RKO (cell line): ENCODE measurements around the gene SLU7.
A peak's percentile ranks its signal among the peaks of the same experiment; 100 is the strongest.

ENCODE experiments used
- DNase-seq: peaks from one replicate; pipeline ENCODE4 v3.0.0-alpha.2; 2016; ENCODE audit warnings: low spot score

The SLU7 gene

DNA sequence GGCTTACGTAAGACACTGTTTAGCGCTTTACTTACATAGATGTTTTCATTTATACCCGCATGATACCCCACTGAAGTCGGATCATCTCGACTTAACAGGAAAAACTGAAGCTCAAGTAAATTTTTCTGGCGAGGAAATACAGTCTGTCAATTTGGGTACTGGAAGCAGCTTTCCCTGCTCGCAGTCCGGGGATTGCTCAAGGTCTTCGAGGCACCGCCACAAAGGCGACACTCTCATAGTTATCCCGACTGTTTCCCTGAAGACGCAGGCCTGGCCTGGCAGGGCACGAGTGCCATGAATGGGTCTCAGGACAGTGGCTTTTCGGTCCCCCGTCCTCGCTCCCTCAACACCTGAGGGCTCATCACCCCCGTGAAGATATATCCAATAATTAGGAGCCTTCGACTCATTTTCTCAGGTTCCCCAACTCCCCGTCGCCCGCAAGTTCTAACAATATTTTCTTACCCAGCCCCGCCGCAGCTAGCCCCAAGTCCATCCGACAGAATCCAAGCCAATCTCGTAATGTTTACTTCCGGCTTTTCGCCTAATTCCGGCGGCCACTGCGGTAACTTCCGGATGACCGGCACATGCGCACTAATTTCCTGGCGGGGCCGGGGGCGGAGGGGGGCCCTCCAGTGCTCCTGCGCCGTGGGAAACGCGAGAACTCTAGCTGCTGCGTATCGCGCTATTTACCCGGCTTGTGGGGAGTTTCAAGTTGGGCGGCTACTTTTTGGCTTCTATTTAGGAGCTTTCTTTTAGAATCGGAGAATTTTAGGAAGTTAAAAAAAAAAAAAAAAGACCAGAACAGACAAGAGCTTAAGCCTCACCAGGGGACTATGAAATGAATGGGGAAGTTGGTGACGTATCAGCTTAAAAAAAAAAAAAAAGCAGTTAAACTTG, at the start of gene SLU7:
SLU7 (minus strand) TSS at position 521 of the 897 bp plus-strand sequence. CDS start 3,787 bp downstream, outside the sequence.
- DNase-seq = peak; percentile 94

DNA sequence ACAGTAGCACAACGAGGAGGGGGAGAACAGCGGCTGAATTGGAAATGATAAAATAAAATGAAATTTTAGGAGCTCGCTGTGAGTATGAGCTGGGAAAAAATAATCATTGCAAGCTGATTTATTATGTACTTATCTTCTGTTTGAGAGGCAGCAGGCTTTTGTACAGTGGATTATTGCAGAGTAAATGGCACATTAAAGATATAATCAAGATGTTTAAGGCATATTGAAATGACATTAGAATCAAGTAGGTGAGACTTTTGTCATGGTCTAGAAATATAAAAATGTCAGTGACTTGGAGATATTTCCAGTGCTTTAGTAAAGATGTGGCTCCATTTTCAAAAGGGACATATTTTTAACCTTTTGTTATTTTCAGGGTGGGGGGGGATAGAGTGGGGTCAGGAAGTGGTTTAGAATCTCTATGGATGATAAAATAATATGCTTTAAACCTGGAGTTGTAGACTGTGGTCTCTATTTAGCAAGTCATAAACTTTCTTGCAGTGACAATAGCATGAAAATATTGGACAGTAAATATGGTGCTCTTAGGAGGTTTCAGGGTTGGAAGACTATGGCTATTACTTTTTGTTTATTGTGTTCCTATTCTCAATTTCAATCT, 49.6 kb upstream of the SLU7 start:
- DNase-seq = no peak

DNA sequence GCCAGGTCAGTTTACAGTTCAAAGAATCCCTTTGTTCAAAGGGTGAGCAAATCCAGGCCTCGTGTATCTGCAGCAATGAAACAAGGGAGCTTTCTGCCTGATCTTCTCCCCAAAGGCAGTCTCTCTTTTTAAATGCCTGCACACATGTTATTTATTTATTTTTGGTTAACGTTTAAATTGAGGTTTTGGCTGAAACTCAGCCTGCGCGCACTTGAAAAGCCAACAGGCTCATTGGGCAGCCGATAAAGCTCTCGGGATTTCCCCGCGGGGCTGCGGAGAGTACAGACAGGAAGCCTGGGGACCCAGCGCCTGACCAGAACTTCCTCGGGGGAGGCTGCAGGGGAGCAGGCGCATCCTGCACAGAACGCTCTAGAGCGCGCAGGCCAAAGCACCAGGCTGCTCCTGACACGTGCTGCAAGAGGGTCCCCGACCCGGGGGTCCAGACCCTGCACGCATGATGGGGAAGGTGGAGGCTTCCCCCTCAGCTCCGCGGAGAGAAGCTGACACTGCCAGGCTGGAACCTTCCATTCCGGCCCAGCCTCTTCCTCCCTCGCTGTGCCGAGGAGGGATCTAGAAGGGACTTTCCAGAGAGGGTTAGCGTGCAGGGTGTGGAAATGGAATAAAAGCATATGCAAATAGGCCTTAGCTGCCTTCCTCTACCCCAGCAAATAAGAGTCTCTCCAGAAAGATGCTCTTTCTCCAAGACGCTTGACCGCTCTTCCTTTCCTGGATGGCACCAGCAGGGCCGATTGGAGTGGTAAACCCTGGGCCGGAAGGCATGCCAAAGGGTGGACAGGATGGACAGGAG, 48.9 kb upstream of the SLU7 start:
- DNase-seq = no peak

DNA sequence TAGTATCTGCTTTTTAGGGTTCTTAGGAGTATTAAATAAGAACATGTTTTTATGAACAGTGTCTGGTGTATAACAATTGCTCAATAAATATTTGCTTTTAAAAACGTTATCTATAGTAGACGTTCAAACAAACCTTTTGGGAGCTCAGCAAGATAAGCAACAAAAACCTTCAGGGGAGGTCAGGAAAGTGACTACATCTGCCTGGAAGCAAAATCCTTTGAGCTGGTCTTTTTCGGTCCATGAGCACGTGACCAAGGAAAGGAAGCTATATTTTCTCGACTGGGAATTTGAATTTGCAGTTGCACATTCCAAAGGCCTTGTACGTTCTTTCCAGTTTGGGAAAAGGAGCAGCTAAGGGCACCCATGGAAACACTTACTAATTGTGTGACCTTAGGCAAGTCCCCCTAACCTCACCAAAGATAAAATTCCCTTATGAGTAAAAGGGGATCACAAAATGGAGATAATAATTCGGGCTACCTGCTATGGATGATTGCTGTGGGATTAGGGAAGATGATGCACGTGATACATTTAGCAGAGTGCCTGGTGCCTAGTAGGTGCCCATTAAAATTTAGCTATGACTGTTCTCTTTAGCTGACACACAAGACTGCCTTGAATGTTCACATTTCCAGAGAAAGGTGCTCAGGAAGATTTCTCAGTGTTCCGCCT, 48.1 kb upstream of the SLU7 start:
- no peak for DNase-seq

DNA sequence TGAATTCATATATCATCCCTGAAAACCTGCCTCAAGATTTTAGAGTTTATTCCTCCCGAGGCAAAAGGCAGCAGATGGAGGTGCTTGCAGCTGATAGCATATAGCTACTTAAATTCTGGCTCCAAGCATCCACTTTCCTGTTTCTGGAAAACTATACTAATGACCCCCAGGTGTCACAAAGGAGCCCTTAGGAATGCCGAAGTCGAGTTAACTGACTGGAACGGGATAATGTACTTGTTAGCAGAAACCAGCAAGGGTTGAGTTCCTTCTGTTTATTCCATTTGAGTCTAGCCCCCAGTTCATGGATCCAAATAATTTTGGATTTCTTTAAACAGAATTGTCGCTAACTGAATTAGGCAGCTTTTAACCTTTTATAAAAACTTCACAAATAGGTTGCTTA, 47.2 kb upstream of the SLU7 start:
- DNase-seq = no peak

DNA sequence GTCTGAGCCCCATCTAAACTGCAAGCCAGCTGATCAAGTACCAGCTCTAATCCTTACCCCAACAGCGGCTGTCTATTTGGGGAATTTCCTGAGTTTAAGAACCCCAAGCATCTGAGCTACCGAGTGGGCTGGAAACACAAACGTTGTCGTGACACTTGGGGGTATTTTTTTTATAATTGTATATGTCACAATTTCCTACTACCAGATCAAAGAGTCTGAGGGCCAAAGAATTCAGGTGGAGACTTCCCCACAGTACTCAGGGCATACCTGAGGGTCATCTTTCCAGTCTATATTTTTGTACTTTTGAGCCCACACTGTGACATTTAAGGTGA, 45.6 kb upstream of the SLU7 start:
- no peak for DNase-seq

DNA sequence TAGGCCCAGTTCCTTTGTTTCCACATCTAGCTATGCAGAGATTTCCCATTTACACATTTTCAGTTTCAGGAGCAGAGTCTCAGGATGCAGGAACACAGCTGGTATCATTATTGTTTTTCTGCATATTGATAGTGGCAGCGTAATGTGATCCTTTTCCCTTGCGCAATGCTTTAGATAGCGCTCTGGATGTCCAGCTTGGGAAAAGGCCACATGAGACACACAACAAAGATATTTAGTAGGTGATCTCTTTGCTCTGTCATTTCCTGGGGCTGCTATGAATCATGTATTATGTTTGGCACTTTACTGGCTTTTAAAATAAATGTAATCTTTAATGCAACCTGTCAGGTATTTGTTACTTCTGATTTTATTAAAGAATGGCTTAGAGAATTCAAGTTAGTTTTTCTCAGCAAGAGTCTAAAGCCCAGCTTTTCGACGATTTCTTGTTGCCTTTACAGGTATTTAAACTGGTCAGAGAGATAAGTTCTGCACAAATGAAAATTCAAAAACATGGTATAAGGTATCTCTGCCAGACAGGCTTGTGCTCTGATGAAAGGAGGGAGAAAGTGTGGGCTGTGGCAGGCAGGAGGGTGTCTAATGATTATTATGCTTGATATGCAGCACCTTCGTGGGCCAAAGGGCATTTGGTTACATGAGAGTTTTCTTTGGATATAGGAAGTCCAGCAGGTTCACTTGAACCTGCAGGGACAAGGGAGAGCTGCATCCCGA, 45.0 kb upstream of the SLU7 start:
- peak; percentile 54 for DNase-seq

DNA sequence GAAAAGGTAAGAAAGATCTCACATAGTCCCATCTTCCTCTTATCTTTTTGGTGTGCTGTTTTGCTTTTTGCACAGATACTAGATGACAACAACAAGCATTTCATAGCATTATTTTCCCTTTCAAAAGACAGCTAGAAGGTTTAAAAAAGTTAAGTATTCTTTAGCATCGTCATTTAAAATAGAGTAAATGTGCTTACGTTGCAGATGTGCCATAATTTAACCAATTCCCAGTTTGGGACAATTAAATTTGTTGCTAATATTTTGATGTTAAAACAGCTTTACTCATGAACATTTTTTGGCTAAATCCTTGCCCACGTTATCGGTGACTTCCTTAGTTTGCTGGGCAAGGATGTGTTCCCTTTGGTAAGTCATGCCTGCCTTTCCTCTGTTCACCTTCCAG, 44.3 kb upstream of the SLU7 start:
- DNase-seq = no peak

DNA sequence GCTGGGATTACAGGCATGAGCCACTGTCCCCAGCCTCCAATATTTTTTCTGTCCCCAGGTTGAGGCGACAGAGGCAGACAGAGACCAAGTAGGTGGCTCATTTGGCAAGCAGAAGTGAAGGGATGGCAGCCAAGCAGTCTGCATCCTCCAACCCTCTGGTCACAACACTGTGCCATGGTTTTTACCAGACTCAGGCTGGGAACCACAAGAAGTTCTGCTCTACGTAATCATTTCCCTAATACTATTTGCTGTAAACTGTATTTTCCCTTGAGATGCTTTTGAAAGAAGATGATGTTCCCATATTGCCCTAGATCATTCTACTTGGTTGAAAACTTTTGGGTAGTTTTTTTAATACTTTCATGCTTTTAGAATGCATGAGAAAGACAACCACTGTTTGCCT, 43.3 kb upstream of the SLU7 start:
- no peak for DNase-seq

DNA sequence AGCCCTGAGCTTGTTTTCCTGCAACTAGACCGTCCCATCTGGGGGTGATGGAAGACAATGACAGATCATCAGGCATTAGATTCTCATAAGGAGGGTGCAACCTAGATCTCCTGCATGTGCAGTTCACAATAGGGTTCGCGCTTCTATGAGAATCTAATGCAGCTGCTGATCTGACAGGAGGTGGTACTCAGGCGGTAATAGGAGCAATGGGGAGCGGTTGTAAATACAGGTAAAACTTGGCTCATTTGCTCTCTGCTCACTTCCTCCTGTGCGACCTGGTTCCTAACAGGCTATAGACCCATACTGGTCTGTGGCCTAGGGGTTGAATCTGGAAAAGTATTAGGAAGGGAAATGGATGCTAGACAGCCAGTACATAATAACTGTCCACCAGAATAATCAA, 42.5 kb upstream of the SLU7 start:
- no peak for DNase-seq

DNA sequence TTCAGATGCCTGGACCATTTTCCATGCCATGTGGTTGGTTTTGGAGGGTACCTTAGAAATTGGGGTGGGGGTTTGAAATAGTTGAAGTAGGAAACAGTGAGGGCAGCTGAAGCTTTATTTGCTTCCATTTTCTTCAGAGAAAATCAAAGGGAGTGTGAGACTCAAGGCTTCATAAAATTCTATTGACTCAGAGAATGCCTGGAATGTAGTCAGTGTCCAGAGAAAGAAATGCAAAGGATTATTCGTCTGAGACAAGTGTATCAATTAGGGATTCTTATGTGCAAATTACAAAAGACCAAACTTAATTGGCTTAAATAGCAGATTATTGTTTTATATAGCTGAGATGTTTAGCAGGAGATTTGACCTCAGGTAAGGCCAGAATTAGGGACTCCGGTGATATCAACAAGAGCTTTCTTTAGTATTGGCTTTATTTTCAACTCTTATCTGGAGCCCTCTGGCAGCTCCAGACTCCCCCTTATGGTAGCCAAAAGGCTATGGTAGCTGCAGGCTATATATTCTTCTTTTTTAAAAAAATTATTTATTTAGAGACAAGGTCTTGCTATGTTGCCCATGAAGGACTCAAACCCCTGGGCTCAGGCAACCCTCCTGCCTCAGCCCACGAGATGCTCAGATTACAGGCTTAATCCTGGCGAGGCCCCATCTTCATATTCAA, 41.6 kb upstream of the SLU7 start:
- peak; percentile 23 for DNase-seq

DNA sequence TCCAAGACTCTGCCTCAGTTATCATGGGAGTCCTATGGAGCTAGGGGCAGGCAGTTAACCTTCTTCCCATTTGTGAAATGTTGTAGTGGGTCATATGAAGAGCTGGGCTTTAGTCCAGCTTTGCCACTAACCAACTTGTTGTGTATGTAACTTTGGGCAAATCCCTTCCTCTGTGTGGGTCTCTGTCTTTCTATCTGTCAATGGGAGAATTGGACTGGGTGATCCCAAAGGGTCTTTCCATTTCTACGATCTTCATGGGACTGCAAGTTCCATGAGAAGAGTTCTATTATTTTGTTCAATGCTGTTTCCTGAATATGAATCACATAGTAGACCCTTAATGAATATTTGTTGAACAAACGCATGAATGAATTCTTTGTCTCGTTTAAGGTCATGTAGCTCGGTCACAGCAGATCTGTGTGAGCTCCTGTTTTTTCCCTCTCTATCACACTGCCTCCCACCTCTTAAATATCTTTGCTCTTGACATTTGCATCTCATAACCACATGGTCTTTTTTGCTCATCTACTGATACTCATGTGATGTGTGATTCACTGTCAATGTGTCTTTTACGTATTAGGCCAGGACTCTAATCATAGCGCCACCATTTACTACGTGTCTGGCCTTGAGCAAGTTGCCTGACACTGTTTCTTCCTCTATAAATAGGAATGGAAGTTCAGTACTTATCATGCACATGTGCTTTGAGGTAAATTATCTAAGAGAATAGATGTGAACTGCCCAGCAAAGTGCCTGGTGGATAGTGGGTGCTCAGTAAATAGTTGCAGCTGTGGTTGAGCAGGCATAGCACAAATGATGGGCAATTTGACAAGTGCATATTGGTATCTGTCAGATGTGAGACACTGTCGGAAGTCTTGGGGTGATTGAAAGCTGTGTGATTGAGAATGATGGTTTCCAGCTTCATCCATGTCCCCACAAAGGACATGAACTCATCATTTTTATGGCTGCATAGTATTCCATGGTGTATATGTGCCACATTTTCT, 40.2 kb upstream of the SLU7 start:
- no peak for DNase-seq

DNA sequence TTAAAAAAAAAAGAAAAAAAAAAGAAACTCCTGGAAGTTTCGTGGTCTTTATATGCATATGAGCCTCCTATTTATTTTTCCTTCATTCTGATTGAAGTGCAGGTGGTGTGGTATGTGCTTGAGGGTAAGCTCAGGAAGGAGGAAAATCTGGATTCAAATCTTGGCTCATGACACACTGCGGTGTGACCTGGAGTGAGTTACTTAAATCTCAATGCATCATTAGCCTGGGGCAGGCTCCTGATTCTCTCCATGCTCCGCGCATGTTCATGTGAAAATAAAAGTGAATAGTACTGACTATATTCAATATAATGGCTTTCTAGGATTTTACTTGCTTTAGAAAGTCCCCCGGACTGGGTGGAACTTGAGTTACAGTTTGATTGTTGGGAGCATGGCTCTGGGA, 38.4 kb upstream of the SLU7 start:
- DNase-seq = no peak

DNA sequence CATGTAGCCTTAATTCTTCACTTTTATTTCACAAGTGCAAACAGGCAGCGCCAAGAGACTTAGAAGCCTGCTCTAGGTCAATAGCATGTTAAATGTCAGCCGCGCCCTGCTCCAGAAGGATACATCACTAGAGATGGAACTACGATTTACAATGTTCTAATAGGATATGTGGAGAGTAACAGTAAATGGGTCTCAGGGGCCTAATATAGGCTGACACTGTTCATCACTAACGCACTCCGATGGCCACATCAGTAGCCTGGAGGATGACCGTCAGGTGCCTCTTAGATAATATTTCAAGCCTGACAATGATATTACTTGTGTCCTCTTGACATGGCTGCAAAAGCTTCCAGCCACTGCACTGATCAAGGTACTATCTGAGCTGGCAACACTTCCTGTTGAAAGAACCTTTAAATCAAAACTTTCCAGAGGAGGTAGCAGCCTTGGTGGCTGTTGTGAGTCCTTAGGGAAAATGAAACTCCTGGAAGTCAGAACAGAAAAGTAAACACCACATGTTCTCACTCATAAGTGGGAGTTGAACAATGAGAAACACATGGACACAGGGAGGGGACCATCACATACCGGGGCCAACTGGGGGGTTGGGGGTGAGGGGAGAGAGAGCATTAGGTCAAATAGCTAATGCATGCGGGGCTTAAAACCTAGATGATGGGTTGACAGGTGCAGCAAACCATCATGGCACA, 37.7 kb upstream of the SLU7 start:
- no peak for DNase-seq

DNA sequence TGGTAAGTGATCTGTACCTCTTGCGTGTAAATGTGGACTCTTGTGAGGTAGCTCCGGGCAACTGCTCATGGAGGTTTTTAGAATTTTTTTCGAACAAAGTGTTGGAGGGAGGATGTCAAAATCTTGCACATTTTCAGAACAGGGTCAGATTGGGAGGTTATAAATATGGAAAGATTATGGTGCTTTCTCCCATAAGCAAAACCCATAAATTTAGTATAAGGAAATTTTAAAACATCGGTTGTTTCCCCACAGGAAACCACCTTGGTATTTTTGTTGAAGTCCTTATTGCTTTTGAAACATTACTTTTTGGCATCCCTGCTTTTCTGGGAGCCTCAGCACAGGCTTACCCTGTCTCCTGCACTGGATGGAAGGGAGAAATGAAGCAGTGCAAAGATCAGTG, 36.7 kb upstream of the SLU7 start:
- DNase-seq = no peak

DNA sequence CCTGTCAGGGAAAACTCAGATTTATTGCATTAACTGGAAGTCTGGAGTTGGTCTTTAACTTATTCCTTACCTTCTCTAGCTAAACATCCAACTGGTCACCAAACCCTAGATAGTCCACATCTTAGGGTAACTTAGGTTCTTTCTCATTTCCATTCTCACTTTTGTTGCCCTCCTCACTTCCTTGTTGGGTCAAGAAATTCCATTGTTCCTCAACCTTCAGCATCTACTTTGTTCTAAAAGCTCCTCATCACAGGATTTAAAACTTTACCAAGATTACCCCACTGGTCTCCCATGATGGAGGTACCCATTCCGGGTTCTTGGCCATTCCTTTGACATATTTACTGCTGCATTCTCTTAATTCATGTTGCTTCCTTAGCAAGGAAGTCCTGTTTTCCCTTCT, 34.9 kb upstream of the SLU7 start:
- DNase-seq = no peak

DNA sequence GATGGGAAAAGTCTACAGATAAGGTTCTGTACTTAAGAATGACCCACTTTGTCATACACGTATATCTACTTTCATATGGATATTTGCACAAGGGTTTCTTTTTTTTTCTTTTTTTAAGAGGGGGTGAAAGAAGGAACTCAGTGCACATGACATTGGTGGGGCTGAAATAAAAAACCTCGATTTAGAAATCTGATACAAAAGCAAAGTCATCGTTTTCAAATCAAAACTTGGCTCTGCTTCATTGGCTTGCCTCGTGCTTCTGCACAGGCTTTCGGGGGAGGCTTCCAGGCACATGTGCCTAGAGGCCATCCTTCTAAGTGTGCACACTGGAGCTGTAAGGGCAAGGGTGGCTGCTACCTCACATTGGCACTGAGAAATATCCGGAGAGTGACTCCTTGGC, 33.9 kb upstream of the SLU7 start:
- DNase-seq = no peak

DNA sequence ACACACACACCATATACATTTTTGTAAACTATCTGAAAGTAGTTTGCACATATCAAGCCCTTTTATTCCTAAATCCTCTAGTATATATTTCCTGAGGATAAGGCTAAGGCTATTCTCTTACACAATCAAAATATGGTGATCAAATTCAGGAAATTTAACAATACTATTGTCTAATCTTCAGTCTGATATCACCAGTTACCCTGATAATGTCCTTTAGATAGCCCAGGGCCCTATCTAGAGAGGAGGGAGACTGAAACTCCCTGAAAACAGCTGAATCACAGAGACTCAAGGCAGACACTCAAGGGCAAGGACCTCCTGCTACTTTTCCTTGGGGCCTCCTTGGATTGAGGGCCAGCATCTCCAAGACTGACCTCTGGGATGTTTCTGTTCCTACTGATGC, 33.2 kb upstream of the SLU7 start:
- DNase-seq = no peak

DNA sequence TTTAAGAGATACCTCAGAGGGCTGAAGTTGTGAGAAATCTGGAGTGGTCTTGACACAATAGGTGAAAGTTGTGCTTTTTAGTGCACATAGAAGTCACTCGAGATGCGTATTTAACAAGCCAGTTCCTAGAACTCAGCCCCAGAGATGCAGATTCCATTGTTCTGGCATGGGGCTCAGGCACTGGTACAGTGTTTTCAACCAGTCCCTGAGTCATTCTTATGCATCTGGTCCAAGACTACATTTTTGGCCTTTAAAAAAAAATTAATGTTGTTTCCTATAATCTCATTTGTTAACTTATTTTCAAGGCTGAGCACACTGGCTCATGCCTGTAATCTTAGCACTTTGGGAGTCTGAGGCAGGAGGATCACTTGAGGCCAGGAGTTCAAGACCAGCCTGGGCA, 32.4 kb upstream of the SLU7 start:
- no peak for DNase-seq
